Large intestine (tissue), 3 donors: ENCODE measurements around the gene MGAT5B. TPM values are rescaled to one million over a fixed set of nuclear protein-coding genes. Genes with fewer than 3 reads are reported as not detected.
A peak's percentile ranks its signal among the peaks of the same experiment; 100 is the strongest.

Source experiments
- DNase-seq, 2 donors: peaks; one replicate each; pipeline versions ENCODE4 v3.0.0 to v3.0.0-alpha.2; 2013
- H3K27ac ChIP-seq: one replicate; pipeline ENCODE4 v1.5.1; 2013; ENCODE audit warnings: low read length
- H3K27me3 ChIP-seq: 2 replicates; pipeline ENCODE4 v1.6.1; 2013; ENCODE audit warnings: low read length; ENCODE audit not compliant: control insufficient read depth, insufficient read depth
- H3K36me3 ChIP-seq: 2 replicates; pipeline ENCODE4 v1.6.1; 2013; ENCODE audit warnings: low read length; ENCODE audit not compliant: control insufficient read depth, insufficient read depth
- H3K4me1 ChIP-seq: one replicate; pipeline ENCODE4 v1.6.1; 2013; ENCODE audit warnings: low read length; ENCODE audit not compliant: control insufficient read depth, insufficient read depth
- H3K4me3 ChIP-seq: one replicate; pipeline ENCODE4 v1.5.1; 2013; ENCODE audit warnings: low read length
- H3K9me3 ChIP-seq: one replicate; pipeline ENCODE4 v1.6.1; 2013; ENCODE audit warnings: mild to moderate bottlenecking, low read depth, low read length, moderate library complexity; ENCODE audit not compliant: control insufficient read depth
- WGBS: methylation state at CpG from one replicate; pipeline ENCODE4 v1.1.5; 2013; ENCODE audit warnings: low lambda C conversion rate; ENCODE audit not compliant: insufficient coverage; 5-methylcytosine and 5-hydroxymethylcytosine counted together
- polyA plus RNA-seq: library from polyadenylated mRNA; unstranded; fragments of 120-200 nt; gene quantifications from one replicate; pipeline ENCODE4 v1.2.1, GENCODE V29; 2013

The MGAT5B gene
- polyA plus RNA-seq, 1 donor, result 1.4 TPM

GRCh38 chr17:76937238-76937637, 69.0 kb downstream of the MGAT5B start:
- WGBS, result 100% methylated on average over 1 of the region's 2 CpGs
- H3K4me3 ChIP-seq, result no peak overlapping the region
- H3K27me3 ChIP-seq, result no peaks in the 10 kb centered on the region
- no peaks in the 10 kb centered on the region for H3K36me3 ChIP-seq
- DNase-seq, result no peak
- no peaks in the 10 kb centered on the region for H3K9me3 ChIP-seq
- H3K27ac ChIP-seq, result no peak overlapping the region
- H3K4me1 ChIP-seq, result no peaks in the 10 kb centered on the region

GRCh38 chr17:76938009-76938408, 69.8 kb downstream of the MGAT5B start:
- no peak for DNase-seq
- no peaks in the 10 kb centered on the region for H3K36me3 ChIP-seq
- no peaks in the 10 kb centered on the region for H3K4me1 ChIP-seq
- peaks cover 3% of the 10 kb centered on the region for H3K27me3 ChIP-seq
- no peaks in the 10 kb centered on the region for H3K9me3 ChIP-seq
- no CpG with 5 or more reads among the region's 10 CpGs for WGBS
- H3K27ac ChIP-seq, result no peak overlapping the region
- no peak overlapping the region for H3K4me3 ChIP-seq

DNA sequence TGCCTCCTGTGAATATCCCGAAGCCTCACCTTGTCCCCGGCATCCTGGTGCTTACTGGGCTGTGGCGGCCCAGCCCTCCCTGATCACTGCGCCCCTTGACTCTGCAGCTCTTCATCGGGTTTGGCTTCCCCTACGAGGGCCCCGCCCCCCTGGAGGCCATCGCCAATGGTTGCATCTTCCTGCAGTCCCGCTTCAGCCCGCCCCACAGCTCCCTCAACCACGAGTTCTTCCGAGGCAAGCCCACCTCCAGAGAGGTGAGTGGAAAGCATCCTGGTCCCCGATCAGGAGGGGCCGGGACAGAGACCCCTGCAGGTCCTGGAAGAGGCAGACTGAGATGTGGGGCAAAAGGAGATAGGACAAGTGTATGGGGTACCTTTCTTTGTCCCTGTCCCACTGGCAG, 72.1 kb downstream of the MGAT5B start:
- DNase-seq, result no peak
- WGBS, result no CpG with 5 or more reads among the region's 14 CpGs
- Histone ChIP-seq H3K36me3 (no peaks in the 10 kb centered on the region), H3K4me3 (no peak overlapping the region), H3K27ac (no peak overlapping the region), H3K27me3 (peaks cover 8% of the 10 kb centered on the region), H3K9me3 (no peaks in the 10 kb centered on the region), H3K4me1 (no peaks in the 10 kb centered on the region)

- Histone ChIP-seq H3K4me3 (no peak overlapping the region), H3K9me3 (no peaks in the 10 kb centered on the region), H3K27me3 (peaks cover 8% of the 10 kb centered on the region), H3K4me1 (no peaks in the 10 kb centered on the region), H3K27ac (no peak overlapping the region), H3K36me3 (no peaks in the 10 kb centered on the region)
- no CpG with 5 or more reads among the region's 13 CpGs for WGBS
- DNase-seq, result no peak
These were observed 72.6 kb downstream of the MGAT5B start for GRCh38 chr17:76940738-76941350.

GRCh38 chr17:76943202-76943601, 75.0 kb downstream of the MGAT5B start:
- H3K27me3 ChIP-seq, result peaks cover 8% of the 10 kb centered on the region
- no peaks in the 10 kb centered on the region for H3K9me3 ChIP-seq
- H3K27ac ChIP-seq, result no peak overlapping the region
- H3K4me1 ChIP-seq, result no peaks in the 10 kb centered on the region
- WGBS, result 60% methylated on average over 2 of the region's 7 CpGs
- no peak overlapping the region for H3K4me3 ChIP-seq
- no peaks in the 10 kb centered on the region for H3K36me3 ChIP-seq
- DNase-seq, result no peak

- H3K36me3 ChIP-seq, result no peaks in the 10 kb centered on the region
- no peaks in the 10 kb centered on the region for H3K4me1 ChIP-seq
- no CpG with 5 or more reads among the region's 9 CpGs for WGBS
- H3K4me3 ChIP-seq, result no peak overlapping the region
- peaks cover 8% of the 10 kb centered on the region for H3K27me3 ChIP-seq
- no peaks in the 10 kb centered on the region for H3K9me3 ChIP-seq
- DNase-seq, result peak in 1 of 2 donors; percentile 18
- no peak overlapping the region for H3K27ac ChIP-seq
These were observed 75.6 kb downstream of the MGAT5B start for GRCh38 chr17:76943781-76944213.

DNA sequence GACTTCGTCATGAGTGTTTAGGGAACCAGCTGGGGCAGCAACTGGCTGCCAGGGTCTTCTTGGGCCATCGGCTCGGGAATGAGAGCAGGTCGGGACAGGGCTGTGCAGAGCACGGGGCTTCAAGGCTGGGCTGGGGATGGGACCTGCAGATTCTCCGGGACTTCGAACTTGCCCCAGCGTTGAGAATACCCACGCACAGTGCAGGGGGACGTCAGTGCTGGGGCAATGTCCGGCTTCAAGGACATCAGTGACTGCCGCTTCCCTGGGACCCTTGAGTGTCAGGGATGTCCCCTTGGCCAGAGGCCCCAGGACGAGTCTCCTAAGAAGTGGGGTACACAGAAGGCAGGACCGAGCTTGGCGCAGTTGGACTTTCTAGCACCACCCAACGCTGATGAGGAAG, 76.3 kb downstream of the MGAT5B start:
- no peak overlapping the region for H3K27ac ChIP-seq
- peaks cover 8% of the 10 kb centered on the region for H3K27me3 ChIP-seq
- no peak for DNase-seq
- H3K4me1 ChIP-seq, result no peaks in the 10 kb centered on the region
- no CpG with 5 or more reads among the region's 16 CpGs for WGBS
- no peaks in the 10 kb centered on the region for H3K9me3 ChIP-seq
- H3K36me3 ChIP-seq, result no peaks in the 10 kb centered on the region
- H3K4me3 ChIP-seq, result no peak overlapping the region

DNA sequence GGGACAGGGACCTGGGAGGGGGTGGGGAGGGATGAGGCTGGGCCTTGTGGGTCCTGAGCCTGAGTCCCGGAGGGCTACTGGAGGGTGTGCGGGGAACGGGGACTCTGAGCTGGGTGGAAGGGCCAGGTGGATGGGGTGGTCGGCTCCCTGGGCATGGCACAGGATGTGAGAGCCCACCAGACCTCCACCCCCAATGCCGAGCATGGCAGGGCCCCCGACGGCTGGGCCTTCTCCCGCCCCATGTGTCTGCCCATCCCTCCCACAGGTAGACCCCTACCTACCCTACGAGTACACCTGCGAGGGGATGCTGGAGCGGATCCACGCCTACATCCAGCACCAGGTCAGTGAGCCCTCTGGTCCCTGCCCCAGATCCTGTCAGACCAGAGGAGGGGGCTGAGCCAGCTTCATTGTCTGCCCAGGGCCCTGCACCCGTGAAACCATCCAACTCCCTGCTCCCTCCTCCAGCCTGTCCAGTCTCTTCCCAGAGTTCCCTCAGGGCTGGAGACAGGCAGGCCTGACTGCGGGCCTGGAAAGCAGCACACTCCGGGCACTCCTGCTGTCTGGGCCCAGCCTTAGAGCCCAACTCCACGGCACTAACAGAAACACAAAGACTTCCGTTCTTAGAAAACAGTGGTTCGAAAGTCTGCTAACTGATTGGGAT, 78.0 kb downstream of the MGAT5B start:
- 90% methylated on average over 2 of the region's 18 CpGs for WGBS
- Histone ChIP-seq H3K27me3 (peaks cover 8% of the 10 kb centered on the region), H3K4me3 (no peak overlapping the region), H3K9me3 (no peaks in the 10 kb centered on the region), H3K4me1 (no peaks in the 10 kb centered on the region), H3K27ac (no peak overlapping the region), H3K36me3 (no peaks in the 10 kb centered on the region)
- no peak for DNase-seq

- DNase-seq, result no peak
- Histone ChIP-seq H3K27me3 (peaks cover 8% of the 10 kb centered on the region), H3K9me3 (no peaks in the 10 kb centered on the region), H3K4me3 (no peak overlapping the region), H3K27ac (no peak overlapping the region), H3K4me1 (no peaks in the 10 kb centered on the region), H3K36me3 (no peaks in the 10 kb centered on the region)
- WGBS, result no CpG with 5 or more reads among the region's 10 CpGs
These were observed 78.5 kb downstream of the MGAT5B start for GRCh38 chr17:76946772-76947135.

DNA sequence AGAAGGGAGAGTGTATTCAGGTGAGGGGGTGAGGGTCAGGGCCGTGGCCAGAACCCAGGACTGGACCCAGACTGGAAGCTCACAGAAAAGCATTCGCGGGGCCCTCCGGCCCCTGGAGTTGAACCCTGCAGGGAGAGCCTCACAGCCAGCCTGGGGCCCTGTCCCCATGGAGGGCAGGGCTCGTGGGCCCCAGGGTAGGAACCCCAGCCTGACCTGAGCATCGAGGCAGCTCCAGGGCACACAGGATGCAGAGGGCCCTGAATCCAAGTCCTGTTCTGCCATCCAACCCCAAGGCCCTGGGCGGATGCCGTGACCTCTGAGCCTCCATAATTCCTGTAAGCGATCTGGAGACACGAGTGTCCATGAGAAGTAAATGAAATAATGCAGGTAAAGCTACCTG, 79.1 kb downstream of the MGAT5B start:
- H3K9me3 ChIP-seq, result no peaks in the 10 kb centered on the region
- WGBS, result no CpG with 5 or more reads among the region's 10 CpGs

GRCh38 chr17:76947771-76948170, 79.6 kb downstream of the MGAT5B start:
- DNase-seq, result no peak
- Histone ChIP-seq H3K4me3 (no peak overlapping the region), H3K27me3 (peaks cover 7% of the 10 kb centered on the region), H3K27ac (no peak overlapping the region), H3K9me3 (no peaks in the 10 kb centered on the region), H3K4me1 (no peaks in the 10 kb centered on the region), H3K36me3 (no peaks in the 10 kb centered on the region)
- WGBS, result no CpG with 5 or more reads among the region's 17 CpGs

More for the DNA sequence above, 79.1 kb downstream of the MGAT5B start:
- Histone ChIP-seq H3K36me3 (no peaks in the 10 kb centered on the region), H3K4me1 (no peaks in the 10 kb centered on the region), H3K27me3 (peaks cover 8% of the 10 kb centered on the region), H3K4me3 (no peak overlapping the region), H3K27ac (no peak overlapping the region)
- no peak for DNase-seq
